ENCODE data around the gene KLF6. TPM values are rescaled to one million over a fixed set of nuclear protein-coding genes. Genes with fewer than 3 reads are reported as not detected.

The KLF6 gene
- total RNA-seq, 3 donors from 2014 or later = 270 to 371 (median 331) TPM

DNA sequence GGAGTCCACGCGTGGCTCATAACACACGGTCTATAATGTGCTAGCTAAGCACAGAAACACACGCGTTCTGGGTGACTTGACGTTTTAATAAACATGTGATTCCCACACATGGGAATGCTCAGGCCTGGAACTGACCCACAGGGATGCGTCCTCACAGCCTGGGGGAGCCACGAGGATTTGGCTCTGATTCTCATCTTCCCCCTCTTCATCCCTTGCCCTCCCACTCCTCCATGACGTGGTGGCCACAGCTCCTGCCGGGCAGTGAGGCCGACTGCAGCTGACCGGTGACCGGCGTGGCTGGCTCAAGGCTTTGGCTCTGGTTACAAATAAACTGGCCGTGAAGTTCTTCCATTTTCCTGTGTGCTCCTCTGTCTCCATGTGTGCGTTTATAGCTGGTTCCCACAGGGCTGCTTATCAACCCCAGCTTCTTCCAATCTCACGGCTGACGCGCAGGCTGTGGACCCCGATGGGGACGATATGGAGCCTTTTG is 40.9 kb upstream of the KLF6 start:
- no peaks in the 10 kb centered on the region for H3K9me3 ChIP-seq
- DNase-seq = no peak
- no peak overlapping the region for H3K4me3 ChIP-seq
- intact Hi-C loops (cut with DNase I, micrococcal nuclease) = no loop called here
- H3K4me1 ChIP-seq (ENCODE audit: low read depth) = peaks cover 21% of the 10 kb centered on the region
- no peaks in the 10 kb centered on the region for H3K36me3 ChIP-seq (ENCODE audit: low read depth)
- ATAC-seq = no peak
- TF ChIP-seq, protein P1, sequence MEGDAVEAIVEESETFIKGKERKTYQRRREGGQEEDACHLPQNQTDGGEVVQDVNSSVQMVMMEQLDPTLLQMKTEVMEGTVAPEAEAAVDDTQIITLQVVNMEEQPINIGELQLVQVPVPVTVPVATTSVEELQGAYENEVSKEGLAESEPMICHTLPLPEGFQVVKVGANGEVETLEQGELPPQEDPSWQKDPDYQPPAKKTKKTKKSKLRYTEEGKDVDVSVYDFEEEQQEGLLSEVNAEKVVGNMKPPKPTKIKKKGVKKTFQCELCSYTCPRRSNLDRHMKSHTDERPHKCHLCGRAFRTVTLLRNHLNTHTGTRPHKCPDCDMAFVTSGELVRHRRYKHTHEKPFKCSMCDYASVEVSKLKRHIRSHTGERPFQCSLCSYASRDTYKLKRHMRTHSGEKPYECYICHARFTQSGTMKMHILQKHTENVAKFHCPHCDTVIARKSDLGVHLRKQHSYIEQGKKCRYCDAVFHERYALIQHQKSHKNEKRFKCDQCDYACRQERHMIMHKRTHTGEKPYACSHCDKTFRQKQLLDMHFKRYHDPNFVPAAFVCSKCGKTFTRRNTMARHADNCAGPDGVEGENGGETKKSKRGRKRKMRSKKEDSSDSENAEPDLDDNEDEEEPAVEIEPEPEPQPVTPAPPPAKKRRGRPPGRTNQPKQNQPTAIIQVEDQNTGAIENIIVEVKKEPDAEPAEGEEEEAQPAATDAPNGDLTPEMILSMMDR (IDR thresholded peaks at IDR 0.05) = no peak

DNA sequence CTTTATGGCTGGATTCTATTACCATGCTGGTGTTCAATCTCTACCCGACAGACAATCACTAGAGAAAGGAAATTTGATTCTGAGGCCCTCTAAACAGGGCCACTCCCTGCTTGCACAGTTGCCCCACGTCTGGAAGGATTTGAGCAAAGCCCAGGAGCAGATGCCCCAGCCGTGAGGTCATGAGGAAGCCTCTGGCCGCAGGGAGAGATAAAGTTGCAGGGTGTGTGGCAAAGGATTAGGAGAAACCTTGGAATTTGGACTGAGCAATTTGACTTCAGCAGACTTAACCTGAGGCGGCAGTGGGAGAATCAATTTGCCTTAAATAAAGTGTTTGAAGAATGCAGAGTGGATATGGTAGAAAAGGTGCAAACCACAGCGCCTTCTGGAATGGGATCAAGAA is 40.2 kb upstream of the KLF6 start:
- TF ChIP-seq, protein P1 (IDR thresholded peaks at IDR 0.05) = no peak
- Histone ChIP-seq H3K9me3 (no peaks in the 10 kb centered on the region), H3K4me3 (no peak overlapping the region), H3K36me3 (ENCODE audit: low read depth) (no peaks in the 10 kb centered on the region), H3K4me1 (ENCODE audit: low read depth) (peaks cover 18% of the 10 kb centered on the region)
- peak; percentile 97 for ATAC-seq
- intact Hi-C loops (cut with DNase I, micrococcal nuclease) = no loop called here
- DNase-seq = peak; percentile 85 to 88 (median 87)

DNA sequence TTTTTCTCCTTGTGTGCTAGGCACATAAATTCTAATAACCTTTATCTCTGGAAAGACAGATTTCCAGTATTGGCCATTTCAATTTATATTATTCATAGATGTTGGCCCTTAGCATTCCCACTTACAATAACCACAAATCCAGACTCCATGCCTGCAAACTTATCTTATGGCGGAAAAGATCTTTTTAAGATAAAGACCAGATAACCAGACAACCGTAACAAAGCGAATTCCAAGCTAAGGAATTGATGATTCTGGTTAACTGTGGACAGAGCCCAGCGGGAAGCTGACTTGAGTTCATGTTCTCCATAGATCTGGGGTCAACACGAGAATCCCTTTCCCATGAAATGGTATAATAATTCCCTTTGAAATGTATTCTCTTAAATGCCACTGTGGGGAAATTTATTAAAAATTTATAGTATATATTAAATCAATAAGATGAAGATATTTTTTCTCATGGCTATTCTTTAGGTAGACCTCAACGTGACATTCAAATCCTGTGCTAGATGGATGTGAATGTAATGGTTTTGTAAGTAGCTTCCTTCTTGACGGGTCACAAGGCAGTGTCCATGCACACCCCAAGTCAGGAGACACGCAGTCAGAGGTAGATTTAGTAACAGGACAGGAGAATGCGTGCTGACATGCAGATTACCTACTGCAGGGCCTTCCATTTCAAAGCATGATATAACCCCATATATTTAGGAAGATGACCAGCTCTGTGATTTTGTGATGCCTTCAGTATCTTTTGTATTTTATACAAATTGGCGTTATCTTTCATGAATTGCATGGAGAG is 37.7 kb upstream of the KLF6 start:
- H3K4me3 ChIP-seq = no peak overlapping the region
- DNase-seq = no peak
- H3K4me1 ChIP-seq (ENCODE audit: low read depth) = peaks cover 15% of the 10 kb centered on the region
- no peaks in the 10 kb centered on the region for H3K36me3 ChIP-seq (ENCODE audit: low read depth)
- TF ChIP-seq, protein P1 (IDR thresholded peaks at IDR 0.05) = no peak
- intact Hi-C loops (cut with DNase I, micrococcal nuclease) = no loop called here
- no peaks in the 10 kb centered on the region for H3K9me3 ChIP-seq
- no peak for ATAC-seq

DNA sequence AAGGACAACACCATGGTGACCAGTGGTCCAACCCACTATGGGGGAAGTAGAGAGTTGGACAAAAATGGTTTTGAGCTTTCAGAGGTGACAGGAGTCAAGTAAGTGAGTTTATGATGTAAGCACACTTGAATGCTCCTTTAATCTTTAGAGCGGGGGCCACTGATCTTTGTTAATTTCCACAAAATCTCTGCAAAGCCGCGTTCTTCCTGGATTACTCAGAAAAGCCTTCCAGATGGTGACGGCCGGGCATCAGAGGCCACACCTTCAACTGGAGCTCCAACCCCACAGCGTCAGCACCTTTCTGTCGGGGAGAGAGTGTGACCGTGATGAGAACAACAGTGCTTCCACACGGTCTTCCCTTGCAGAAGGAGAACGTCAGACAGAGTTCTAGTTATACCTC is 35.2 kb upstream of the KLF6 start:
- ATAC-seq (no peak), DNase-seq (no peak)
- Histone ChIP-seq H3K4me3 (no peak overlapping the region), H3K4me1 (ENCODE audit: low read depth) (peaks cover 6% of the 10 kb centered on the region), H3K9me3 (no peaks in the 10 kb centered on the region), H3K36me3 (ENCODE audit: low read depth) (no peaks in the 10 kb centered on the region)
- TF ChIP-seq, protein P1 (IDR thresholded peaks at IDR 0.05) = no peak
- intact Hi-C loops (cut with DNase I, micrococcal nuclease) = no loop called here

DNA sequence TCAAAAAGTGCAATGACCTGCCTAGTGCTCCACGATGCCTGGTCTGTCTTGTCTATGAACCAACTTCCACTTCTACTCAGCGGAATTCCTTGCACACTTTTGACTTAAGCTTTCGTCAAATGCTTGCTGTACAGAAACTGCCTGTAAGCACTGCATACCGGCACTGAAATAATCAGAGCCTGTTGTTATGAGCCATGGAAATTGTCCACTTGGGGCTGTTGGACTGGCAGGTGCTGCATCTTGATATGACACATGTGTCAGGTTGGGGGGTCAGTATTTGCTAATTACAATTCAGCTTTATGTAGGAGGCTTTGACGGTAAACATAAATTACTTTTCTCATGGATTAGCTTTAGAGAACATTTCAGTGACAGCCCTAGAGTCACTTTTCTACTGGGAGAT is 32.0 kb upstream of the KLF6 start:
- no peak for ATAC-seq
- intact Hi-C loops (cut with DNase I, micrococcal nuclease) = no loop called here

More for the DNA sequence above, 32.0 kb upstream of the KLF6 start:
- no peak for DNase-seq
- Histone ChIP-seq H3K36me3 (ENCODE audit: low read depth) (no peaks in the 10 kb centered on the region), H3K4me3 (no peak overlapping the region), H3K4me1 (ENCODE audit: low read depth) (no peaks in the 10 kb centered on the region), H3K9me3 (no peaks in the 10 kb centered on the region)
- TF ChIP-seq, protein P1 (IDR thresholded peaks at IDR 0.05) = no peak

All from mucosa of descending colon (tissue), 3 donors.